PC-3 (cell line): ENCODE data around the gene CASZ1. TPM values are rescaled to one million over a fixed set of nuclear protein-coding genes. Genes with fewer than 3 reads are reported as not detected.

Source experiments
- ATAC-seq: fragments of 200-7000 bp; cut with Tn5 transposase; 2 replicates; pipeline ENCODE4 v1.9.1; 2020; ENCODE audit warnings: mild to moderate bottlenecking, moderate library complexity
- BruUV-seq: library from RNA; stranded (reverse); fragments of 400-500 nt; replicated peaks from 2 replicates; lab custom pipeline; 2021; lab: Mats Ljungman, UMichigan
- CTCF ChIA-PET: fragments of 300-600 bp; sonication (Branson Sonifier 250); formaldehyde crosslinking; loops from one replicate; lab custom pipeline; 2022; ENCODE audit warnings: antibody characterized with exemption; lab: Charles Lee
- POLR2A ChIA-PET: fragments of 300-600 bp; sonication (Branson Sonifier 250); formaldehyde crosslinking; loops from one replicate; lab custom pipeline; 2022; ENCODE audit warnings: antibody characterized with exemption; ENCODE audit not compliant: unreplicated experiment; lab: Charles Lee
- DNase-seq: peaks from one replicate; pipeline ENCODE4 v3.0.0-alpha.2; 2015
- H2AFZ ChIP-seq: fragments of 300-600 bp; sonication (generic); 2 replicates; pipeline ENCODE4 v1.6.0; 2016; ENCODE audit warnings: antibody characterized with exemption, low read length
- H3F3A ChIP-seq: fragments of 300-600 bp; sonication (generic); one replicate; pipeline ENCODE4 v1.6.0; 2017; ENCODE audit warnings: antibody characterized with exemption, low read length, control low read depth, mild to moderate bottlenecking; ENCODE audit not compliant: unreplicated experiment
- H3K27ac ChIP-seq: fragments of 300-600 bp; sonication (generic); 2 replicates; pipeline ENCODE4 v1.5.1; 2016; ENCODE audit warnings: mild to moderate bottlenecking, low read length
- H3K27me3 ChIP-seq: fragments of 300-600 bp; sonication (generic); 2 replicates; pipeline ENCODE4 v1.6.1; 2016; ENCODE audit warnings: low read length, mixed read lengths
- H3K36me3 ChIP-seq: fragments of 300-600 bp; sonication (generic); 2 replicates; pipeline ENCODE4 v1.6.1; 2016; ENCODE audit warnings: low read depth, mixed run types, low read length, mixed read lengths
- H3K4me1 ChIP-seq: fragments of 300-600 bp; sonication (generic); 2 replicates; pipeline ENCODE4 v1.5.1; 2016; ENCODE audit warnings: low read length; ENCODE audit not compliant: insufficient read depth
- H3K4me2 ChIP-seq: fragments of 300-600 bp; sonication (generic); 2 replicates; pipeline ENCODE4 v1.6.0; 2016; ENCODE audit warnings: low read length
- H3K4me3 ChIP-seq: fragments of 300-600 bp; sonication (generic); 2 replicates; pipeline ENCODE4 v1.5.1; 2016; ENCODE audit warnings: mild to moderate bottlenecking, low read length, mixed read lengths
- H3K79me2 ChIP-seq: fragments of 300-600 bp; sonication (generic); 2 replicates; pipeline ENCODE4 v1.6.1; 2017; ENCODE audit warnings: low read length, mixed read lengths
- H3K9ac ChIP-seq: fragments of 300-600 bp; sonication (generic); 2 replicates; pipeline ENCODE4 v1.6.0; 2016; ENCODE audit warnings: mild to moderate bottlenecking, low read length
- H3K9me2 ChIP-seq: fragments of 300-600 bp; sonication (generic); replicated peaks from 2 replicates; pipeline ENCODE4 v1.6.1; 2016; ENCODE audit warnings: mixed run types, low read length, mixed read lengths
- H3K9me3 ChIP-seq: fragments of 300-600 bp; sonication (generic); 2 replicates; pipeline ENCODE4 v1.6.1; 2016; ENCODE audit warnings: low read length, mixed read lengths
- H4K20me1 ChIP-seq: fragments of 300-600 bp; sonication (generic); 2 replicates; pipeline ENCODE4 v1.6.1; 2016; ENCODE audit warnings: low read length, mixed read lengths
- EZH2 ChIP-seq: fragments of 300-600 bp; sonication (generic); IDR thresholded peaks from one replicate; pipeline ENCODE4 v1.6.1; 2017; ENCODE audit warnings: antibody characterized with exemption, mild to moderate bottlenecking, low read length; ENCODE audit not compliant: unreplicated experiment
- EZH2phosphoT487 ChIP-seq: fragments of 300-600 bp; sonication (generic); IDR thresholded peaks from 2 replicates; pipeline ENCODE4 v1.6.1; 2018; ENCODE audit warnings: mild to moderate bottlenecking, antibody characterized with exemption, low read length, borderline replicate concordance
- intact Hi-C: fragments of 100-400 bp; cut with micrococcal nuclease; formaldehyde crosslinking; loops from 2 replicates; pipeline ENCODE4 v1.9.0; 2023
- total RNA-seq: library from RNA; depleted of rRNA; stranded (reverse); fragments of >200 nt; gene quantifications from 2 replicates; pipeline ENCODE4 v1.2.3, GENCODE V29; 2014
- TF ChIP-seq, protein P1 (sequence below): fragments of 300-600 bp; sonication (generic); conservative IDR thresholded peaks from 2 replicates; pipeline ENCODE4 v1.5.1; 2017; ENCODE audit warnings: antibody characterized with exemption, low read depth, mild to moderate bottlenecking, low read length

The CASZ1 gene
- total RNA-seq, 1 experiment from 2014 or later, result 12.8 TPM

DNA sequence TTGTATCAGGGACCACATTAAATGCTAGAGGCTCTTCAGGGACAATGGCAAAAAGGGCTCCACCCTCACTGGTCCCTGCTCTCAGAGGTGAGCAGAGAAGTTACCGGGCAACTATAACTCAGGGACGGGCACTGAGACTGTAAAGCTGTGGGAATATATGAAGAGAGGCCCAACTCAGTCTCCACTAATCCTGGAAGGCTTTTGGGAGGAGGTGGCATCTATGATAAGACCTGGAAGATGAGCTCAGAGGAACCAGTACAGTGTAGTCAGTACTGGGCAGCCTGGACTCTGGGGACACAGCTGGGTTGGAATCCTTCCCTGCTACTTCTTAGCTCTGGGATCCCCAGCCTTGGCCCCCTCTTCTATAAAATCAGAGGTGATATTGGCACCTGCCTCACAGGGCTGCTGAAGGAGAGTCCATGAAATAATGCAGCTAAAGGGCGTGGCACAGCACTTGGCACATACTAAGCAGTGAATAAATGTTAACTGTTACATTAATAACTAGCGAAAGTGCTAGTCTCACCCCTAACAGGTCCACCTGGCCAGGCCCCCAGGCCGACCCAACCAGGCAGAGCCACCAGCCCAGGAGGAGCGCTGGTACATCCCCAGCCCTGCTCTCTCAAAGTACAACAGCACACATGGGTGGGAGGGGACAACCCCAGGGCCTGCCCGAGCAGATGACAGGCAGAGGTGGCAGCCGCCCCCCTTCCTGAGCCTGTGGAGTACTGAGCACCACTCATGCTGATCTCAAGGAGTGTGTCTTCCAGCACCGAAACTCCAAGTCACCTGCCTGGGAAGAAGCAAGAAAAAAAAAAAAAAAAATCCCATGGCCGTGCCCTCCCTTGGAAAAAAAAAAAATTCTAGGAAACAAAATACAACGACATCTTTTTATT is 62.7 kb downstream of the CASZ1 start:
- DNase-seq, result no peak
- CTCF ChIA-PET, result no interaction called here
- Histone ChIP-seq H3K27ac (no peak overlapping the region), H3F3A (no peaks in the 10 kb centered on the region), H3K4me3 (no peak overlapping the region), H2AFZ (no peak overlapping the region), H3K36me3 (no peaks in the 10 kb centered on the region), H3K9me3 (no peaks in the 10 kb centered on the region), H3K9me2 (no peaks in the 10 kb centered on the region), H3K27me3 (no peaks in the 10 kb centered on the region), H4K20me1 (no peaks in the 10 kb centered on the region), H3K79me2 (no peaks in the 10 kb centered on the region), H3K9ac (no peak overlapping the region), H3K4me2 (no peak overlapping the region), H3K4me1 (no peaks in the 10 kb centered on the region)
- no TSS peak for BruUV-seq
- intact Hi-C loops, result no loop called here
- TF ChIP-seq, protein P1, sequence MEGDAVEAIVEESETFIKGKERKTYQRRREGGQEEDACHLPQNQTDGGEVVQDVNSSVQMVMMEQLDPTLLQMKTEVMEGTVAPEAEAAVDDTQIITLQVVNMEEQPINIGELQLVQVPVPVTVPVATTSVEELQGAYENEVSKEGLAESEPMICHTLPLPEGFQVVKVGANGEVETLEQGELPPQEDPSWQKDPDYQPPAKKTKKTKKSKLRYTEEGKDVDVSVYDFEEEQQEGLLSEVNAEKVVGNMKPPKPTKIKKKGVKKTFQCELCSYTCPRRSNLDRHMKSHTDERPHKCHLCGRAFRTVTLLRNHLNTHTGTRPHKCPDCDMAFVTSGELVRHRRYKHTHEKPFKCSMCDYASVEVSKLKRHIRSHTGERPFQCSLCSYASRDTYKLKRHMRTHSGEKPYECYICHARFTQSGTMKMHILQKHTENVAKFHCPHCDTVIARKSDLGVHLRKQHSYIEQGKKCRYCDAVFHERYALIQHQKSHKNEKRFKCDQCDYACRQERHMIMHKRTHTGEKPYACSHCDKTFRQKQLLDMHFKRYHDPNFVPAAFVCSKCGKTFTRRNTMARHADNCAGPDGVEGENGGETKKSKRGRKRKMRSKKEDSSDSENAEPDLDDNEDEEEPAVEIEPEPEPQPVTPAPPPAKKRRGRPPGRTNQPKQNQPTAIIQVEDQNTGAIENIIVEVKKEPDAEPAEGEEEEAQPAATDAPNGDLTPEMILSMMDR, result no peak
- TF ChIP-seq EZH2phosphoT487, result no peak
- TF ChIP-seq EZH2, result no peak
- no peak for ATAC-seq
- POLR2A ChIA-PET, result no interaction called here

DNA sequence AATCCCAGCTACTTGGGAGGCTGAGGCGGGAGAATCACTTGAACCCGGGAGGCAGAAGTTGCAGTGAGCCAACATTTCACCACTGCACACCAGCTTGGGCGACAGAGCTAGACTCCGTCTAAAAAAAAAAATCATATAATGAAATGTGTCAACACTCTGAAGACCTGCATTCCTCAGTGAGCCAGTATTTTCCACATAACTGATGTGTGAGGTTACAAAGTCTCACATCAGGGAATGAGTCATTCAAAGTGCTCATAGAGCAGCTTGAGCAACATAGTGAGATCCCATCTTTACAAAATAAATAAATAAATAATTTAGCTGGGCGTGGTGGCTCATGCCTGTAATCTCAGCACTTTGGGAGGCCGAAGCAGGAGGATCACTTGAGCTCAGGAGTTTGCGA is 65.5 kb downstream of the CASZ1 start:
- intact Hi-C loops, result no loop called here

More for the DNA sequence above, 65.5 kb downstream of the CASZ1 start:
- no peaks in the 10 kb centered on the region for H3K79me2 ChIP-seq
- no peaks in the 10 kb centered on the region for H3K27me3 ChIP-seq
- peaks cover 18% of the 10 kb centered on the region for H3K4me1 ChIP-seq
- no peaks in the 10 kb centered on the region for H3F3A ChIP-seq
- H3K9ac ChIP-seq, result no peak overlapping the region
- H3K4me2 ChIP-seq, result no peak overlapping the region
- no peaks in the 10 kb centered on the region for H3K9me2 ChIP-seq
- H2AFZ ChIP-seq, result no peak overlapping the region
- TF ChIP-seq, protein P1, result no peak
- no peak for TF ChIP-seq EZH2
- TF ChIP-seq EZH2phosphoT487, result no peak
- ChIA-PET CTCF (interaction anchor here (1.1 kb wide), 1 partner anchor 39 kb away, joined by 3 read pairs; no protein-coding TSS in a partner anchor), POLR2A (no interaction called here)
- no peaks in the 10 kb centered on the region for H3K36me3 ChIP-seq
- ATAC-seq (no peak), DNase-seq (peak; percentile 78)
- H3K9me3 ChIP-seq, result no peaks in the 10 kb centered on the region
- H3K4me3 ChIP-seq, result no peak overlapping the region
- H3K27ac ChIP-seq, result no peak overlapping the region
- BruUV-seq, result no TSS peak
- H4K20me1 ChIP-seq, result no peaks in the 10 kb centered on the region
